Central memory CD8-positive, alpha-beta T cell (primary cell): Measurements from ENCODE around the gene RBKS.

Experiments
- ATAC-seq: fragments of 150-1000 bp; cut with Tn5 transposase; replicated peaks from 2 replicates; pipeline ENCODE4 v1.10.0; 2022; ENCODE audit warnings: mild to moderate bottlenecking, moderate FRiP score, moderate number of reproducible peaks; ENCODE audit not compliant: poor library complexity, severe bottlenecking; ENCODE audit errors: extremely low read depth
- DNase-seq, 2 donors: peaks; one replicate each; pipeline ENCODE4 v3.0.0; 2021; ENCODE audit warnings: low spot score in 2 of 2
- H3K27ac Mint-ChIP-seq: one replicate; pipeline ENCODE4 v1.8.0; 2022; ENCODE audit warnings: low read depth, mild to moderate bottlenecking, moderate library complexity, mixed read lengths
- H3K27me3 Mint-ChIP-seq: one replicate; pipeline ENCODE4 v1.8.0; 2022; ENCODE audit warnings: mixed read lengths
- H3K36me3 Mint-ChIP-seq: one replicate; pipeline ENCODE4 v1.8.0; 2022; ENCODE audit warnings: mild to moderate bottlenecking, moderate library complexity, mixed read lengths; ENCODE audit not compliant: insufficient read depth
- H3K4me1 Mint-ChIP-seq: one replicate; pipeline ENCODE4 v1.8.0; 2022; ENCODE audit warnings: mixed read lengths
- H3K4me3 Mint-ChIP-seq: one replicate; pipeline ENCODE4 v1.8.0; 2022; ENCODE audit warnings: mild to moderate bottlenecking, moderate library complexity, mixed read lengths
- H3K9me3 Mint-ChIP-seq: one replicate; pipeline ENCODE4 v1.8.0; 2022; ENCODE audit warnings: mixed read lengths

The RBKS gene

DNA sequence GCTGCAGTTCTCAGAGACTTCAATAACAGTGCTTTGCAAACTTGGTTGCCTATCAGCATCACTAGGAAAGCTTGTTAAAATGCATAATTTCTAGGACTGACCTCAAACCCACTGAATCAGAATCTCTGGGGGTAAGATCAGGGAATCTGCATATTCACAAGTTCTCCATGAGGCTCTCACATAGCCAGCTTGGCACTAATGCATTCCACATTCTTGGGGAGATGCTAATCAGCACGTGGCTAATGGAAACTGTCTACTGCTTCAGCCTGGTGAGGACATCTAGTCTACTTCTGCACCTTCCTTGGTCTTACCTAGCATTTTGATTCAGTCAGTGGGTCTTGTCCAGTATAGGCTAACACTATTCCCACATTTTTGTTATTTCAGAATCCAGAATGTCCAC, 56.3 kb downstream of the RBKS start:
- H3K4me3 Mint-ChIP-seq = no peak overlapping the region
- H3K36me3 Mint-ChIP-seq = no peaks in the 10 kb centered on the region
- no peak overlapping the region for H3K27ac Mint-ChIP-seq
- ATAC-seq (no peak), DNase-seq (no peak)
- no peaks in the 10 kb centered on the region for H3K9me3 Mint-ChIP-seq
- H3K4me1 Mint-ChIP-seq = no peaks in the 10 kb centered on the region
- H3K27me3 Mint-ChIP-seq = no peaks in the 10 kb centered on the region

DNA sequence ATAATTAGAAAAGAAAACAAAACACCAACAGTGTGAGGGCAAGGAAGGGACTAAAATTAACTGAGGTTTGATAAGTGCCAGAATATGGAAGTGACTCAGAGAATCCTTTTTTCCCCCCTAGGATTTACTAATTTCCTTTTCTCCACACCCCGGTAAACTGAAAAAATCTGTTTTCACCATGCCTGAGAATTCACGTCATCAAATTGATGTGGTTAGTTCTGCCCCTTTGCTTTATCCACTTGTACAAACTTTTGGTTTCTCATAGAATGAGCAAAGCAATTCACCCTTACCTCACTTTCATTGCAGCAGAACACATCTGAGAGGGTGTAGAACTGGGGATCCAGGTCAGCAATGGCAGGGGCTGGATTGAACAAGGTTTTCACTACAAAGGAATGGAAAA, 57.8 kb downstream of the RBKS start:
- H3K27ac Mint-ChIP-seq = no peak overlapping the region
- ATAC-seq = no peak

DNA sequence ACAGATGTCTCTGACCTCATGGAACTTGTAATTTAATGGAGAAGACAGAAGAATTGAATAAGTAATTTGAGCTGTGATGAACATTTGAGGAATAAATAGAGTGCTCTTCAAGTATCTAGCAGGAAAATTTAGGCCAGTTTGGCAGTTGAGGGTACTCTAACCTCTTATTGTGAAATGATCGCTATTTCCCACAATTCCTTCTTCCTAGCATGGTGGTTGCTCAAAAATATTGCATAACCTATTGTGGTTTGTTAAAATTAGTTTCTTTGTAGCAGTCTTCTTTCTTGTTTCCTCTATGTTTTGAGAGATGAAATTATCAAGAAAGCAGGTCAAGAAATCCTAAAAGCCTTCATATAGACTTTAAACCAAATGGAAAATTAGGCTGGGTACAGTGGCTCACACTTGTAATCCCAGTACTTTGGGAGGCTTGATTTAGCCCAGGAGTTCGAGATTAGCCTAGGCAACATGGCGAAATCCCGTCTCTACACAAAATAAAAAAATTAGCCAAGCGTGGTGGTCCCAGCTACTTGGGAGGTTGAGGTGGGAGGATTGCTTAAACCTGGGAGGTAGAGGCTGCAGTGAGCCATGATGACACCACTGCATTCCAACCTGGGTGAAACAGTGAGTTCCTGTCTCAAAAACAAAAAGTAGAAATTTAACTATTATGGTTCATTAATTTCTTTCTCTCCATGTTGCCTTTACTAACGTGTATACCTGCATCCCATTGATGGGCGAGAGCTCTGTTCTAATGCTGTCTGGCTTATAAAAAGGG, 58.7 kb downstream of the RBKS start:
- no peaks in the 10 kb centered on the region for H3K9me3 Mint-ChIP-seq
- no peak for ATAC-seq
- H3K36me3 Mint-ChIP-seq = peaks cover 1% of the 10 kb centered on the region
- H3K27me3 Mint-ChIP-seq = no peaks in the 10 kb centered on the region
- no peak for DNase-seq
- H3K4me1 Mint-ChIP-seq = no peaks in the 10 kb centered on the region
- no peak overlapping the region for H3K27ac Mint-ChIP-seq
- no peak overlapping the region for H3K4me3 Mint-ChIP-seq

More for the DNA sequence above, 57.8 kb downstream of the RBKS start:
- H3K36me3 Mint-ChIP-seq = no peaks in the 10 kb centered on the region
- H3K9me3 Mint-ChIP-seq = no peaks in the 10 kb centered on the region
- DNase-seq = no peak
- no peaks in the 10 kb centered on the region for H3K27me3 Mint-ChIP-seq
- H3K4me3 Mint-ChIP-seq = no peak overlapping the region
- no peaks in the 10 kb centered on the region for H3K4me1 Mint-ChIP-seq

DNA sequence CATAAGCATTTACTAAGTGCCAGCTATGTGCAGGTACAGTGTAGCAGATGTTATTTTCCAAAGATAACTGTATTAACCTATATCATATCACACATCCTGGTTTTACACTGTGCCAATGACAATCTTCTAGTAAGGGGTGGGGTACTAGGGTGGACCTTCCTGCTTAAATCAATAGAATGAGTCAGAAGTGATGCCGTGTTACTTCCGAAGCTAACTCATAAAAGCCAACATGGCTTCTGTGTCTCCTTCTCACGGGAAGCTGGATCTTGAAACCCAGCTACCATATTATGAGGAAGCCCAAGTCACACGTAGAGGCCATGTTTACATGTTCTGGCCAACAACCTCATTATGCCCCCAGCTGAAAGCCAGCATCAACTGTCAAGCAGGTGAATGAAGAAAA, 59.5 kb downstream of the RBKS start:
- no peaks in the 10 kb centered on the region for H3K27me3 Mint-ChIP-seq
- DNase-seq = no peak
- H3K36me3 Mint-ChIP-seq = peaks cover 1% of the 10 kb centered on the region
- H3K27ac Mint-ChIP-seq = no peak overlapping the region
- H3K4me3 Mint-ChIP-seq = no peak overlapping the region
- no peaks in the 10 kb centered on the region for H3K4me1 Mint-ChIP-seq
- no peak for ATAC-seq
- H3K9me3 Mint-ChIP-seq = no peaks in the 10 kb centered on the region

DNA sequence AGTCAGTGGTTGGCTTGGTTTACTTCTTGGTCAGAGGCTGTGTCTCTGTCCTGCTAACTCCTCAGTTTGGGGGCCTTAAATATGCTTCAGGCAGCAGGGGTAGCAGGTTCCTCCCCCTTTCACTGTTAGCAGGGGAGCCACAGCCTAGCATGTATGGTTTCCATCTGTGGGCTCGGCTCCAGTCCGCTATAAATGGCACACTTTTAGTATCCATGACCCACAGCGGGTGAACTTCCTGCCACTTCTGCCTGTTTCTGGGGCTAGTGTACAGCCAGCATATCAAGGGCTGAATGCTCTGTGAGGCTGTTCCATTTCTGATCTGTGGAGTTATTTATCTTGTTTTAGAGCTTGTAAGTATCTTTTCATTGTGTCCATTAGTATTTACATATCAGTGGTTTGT, 60.4 kb downstream of the RBKS start:
- Mint-ChIP-seq H3K36me3 (peaks cover 1% of the 10 kb centered on the region), H3K9me3 (no peaks in the 10 kb centered on the region), H3K4me1 (no peaks in the 10 kb centered on the region), H3K4me3 (no peak overlapping the region), H3K27me3 (no peaks in the 10 kb centered on the region), H3K27ac (no peak overlapping the region)
- DNase-seq (no peak), ATAC-seq (no peak)

DNA sequence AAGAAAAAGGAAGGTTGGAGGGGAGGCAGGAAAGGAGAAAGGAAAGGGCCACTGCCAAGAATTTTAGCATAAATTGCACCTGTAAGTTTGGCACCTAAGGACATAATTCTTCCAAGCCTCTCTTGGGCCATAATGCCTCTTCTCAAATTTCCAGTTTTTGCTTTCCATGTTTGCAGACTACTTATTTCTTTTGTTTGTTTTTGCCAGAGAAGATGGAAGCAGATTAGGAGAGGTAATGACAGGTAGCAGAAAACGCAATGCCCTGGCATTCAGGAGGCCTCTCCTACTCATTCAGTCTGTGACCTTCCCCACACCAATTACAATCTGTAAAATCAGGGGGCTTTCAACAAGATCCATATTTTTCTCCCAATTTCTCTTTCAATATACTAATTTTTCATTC, 61.9 kb downstream of the RBKS start:
- DNase-seq (no peak), ATAC-seq (no peak)
- no peaks in the 10 kb centered on the region for H3K4me1 Mint-ChIP-seq
- no peaks in the 10 kb centered on the region for H3K27me3 Mint-ChIP-seq
- H3K4me3 Mint-ChIP-seq = no peak overlapping the region
- H3K27ac Mint-ChIP-seq = no peak overlapping the region
- H3K36me3 Mint-ChIP-seq = peaks cover 1% of the 10 kb centered on the region
- H3K9me3 Mint-ChIP-seq = peaks cover 11% of the 10 kb centered on the region

DNA sequence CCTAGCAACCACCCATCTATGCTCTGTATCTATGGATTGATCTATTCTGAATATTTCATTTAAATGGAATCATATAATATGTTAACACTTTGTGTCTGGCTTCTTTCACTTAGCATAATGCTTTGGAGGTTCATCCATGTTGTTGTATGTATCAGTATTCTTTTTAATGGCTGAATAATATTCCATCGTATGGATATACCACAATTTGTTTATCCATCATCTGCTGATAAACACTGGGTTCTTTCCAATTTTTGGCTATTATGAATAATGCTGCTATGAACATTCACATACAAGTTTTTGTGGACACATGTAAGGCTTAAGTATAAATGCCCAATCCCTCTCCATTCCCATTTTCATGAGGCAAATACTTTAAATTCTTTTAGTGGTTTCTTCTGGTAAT, 65.8 kb downstream of the RBKS start:
- Mint-ChIP-seq H3K27me3 (no peaks in the 10 kb centered on the region), H3K9me3 (peaks cover 11% of the 10 kb centered on the region), H3K4me1 (no peaks in the 10 kb centered on the region), H3K27ac (no peak overlapping the region), H3K4me3 (no peak overlapping the region), H3K36me3 (peaks cover 1% of the 10 kb centered on the region)
- DNase-seq = no peak
- ATAC-seq = no peak

DNA sequence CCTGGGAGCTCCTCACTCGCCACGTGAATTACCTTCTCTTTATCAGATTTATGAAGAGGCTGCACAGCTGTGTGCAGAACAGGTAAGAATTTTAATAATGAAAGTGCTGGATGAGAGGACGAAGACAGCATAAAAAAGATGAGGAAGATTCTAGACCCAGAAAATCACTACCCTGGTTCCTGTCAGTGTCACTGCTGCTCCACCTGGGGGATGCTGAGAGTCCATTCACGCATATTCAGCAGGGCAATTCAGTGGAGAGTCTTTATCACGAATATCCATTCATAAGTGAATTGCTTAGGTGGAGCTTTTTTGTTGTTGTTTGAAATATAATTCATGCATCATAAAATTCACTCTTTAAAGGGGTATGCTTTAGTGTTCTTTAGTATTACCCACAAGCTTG, 66.6 kb downstream of the RBKS start:
- Mint-ChIP-seq H3K36me3 (peaks cover 1% of the 10 kb centered on the region), H3K27me3 (no peaks in the 10 kb centered on the region), H3K4me3 (no peak overlapping the region), H3K9me3 (peaks cover 11% of the 10 kb centered on the region), H3K4me1 (no peaks in the 10 kb centered on the region), H3K27ac (no peak overlapping the region)
- ATAC-seq = no peak
- DNase-seq = no peak

DNA sequence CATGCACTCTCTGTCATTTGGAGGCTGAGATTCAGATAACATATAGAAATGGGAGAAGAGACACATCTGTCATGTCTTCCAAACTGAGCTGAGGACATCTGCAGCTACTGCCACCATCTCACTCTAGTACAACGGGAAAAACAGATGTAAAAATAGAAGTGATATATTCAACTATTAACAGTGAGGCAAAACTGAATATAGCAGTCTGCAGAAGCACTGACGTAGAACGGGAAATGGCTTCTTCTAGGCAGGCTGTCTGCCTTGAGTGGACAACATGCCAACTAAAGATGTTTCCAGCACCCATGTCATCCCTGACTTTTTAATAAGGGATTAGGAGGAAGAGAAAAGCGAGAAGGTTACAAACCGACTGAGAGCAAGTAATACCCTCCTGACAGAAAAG, 67.1 kb downstream of the RBKS start:
- Mint-ChIP-seq H3K36me3 (peaks cover 1% of the 10 kb centered on the region), H3K9me3 (peaks cover 11% of the 10 kb centered on the region), H3K4me3 (no peak overlapping the region), H3K27me3 (no peaks in the 10 kb centered on the region), H3K4me1 (no peaks in the 10 kb centered on the region), H3K27ac (no peak overlapping the region)
- no peak for DNase-seq
- ATAC-seq = no peak

DNA sequence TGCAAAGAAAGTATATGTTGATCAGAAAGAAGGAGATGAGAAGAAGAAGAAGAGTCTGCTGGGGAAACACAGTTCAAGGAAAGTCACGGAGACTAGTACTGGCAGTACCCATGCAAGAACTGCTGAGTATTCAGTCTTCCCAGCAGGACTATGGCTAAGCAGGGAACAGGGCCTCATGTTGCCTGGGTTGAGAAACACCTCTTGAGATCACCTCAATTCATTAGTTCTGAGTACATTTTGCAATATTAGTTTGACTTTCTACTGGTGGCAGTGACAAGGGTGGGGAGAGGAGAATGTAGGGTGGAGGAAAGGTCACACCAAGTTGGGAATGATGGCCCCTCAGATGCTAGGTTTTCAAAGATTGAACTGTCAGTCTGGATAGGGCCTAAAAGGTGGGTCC, 68.1 kb downstream of the RBKS start:
- H3K4me1 Mint-ChIP-seq = no peaks in the 10 kb centered on the region
- H3K27ac Mint-ChIP-seq = no peak overlapping the region
- H3K9me3 Mint-ChIP-seq = peaks cover 11% of the 10 kb centered on the region
- DNase-seq (no peak), ATAC-seq (no peak)
- peaks cover 1% of the 10 kb centered on the region for H3K36me3 Mint-ChIP-seq
- H3K27me3 Mint-ChIP-seq = no peaks in the 10 kb centered on the region
- no peak overlapping the region for H3K4me3 Mint-ChIP-seq

DNA sequence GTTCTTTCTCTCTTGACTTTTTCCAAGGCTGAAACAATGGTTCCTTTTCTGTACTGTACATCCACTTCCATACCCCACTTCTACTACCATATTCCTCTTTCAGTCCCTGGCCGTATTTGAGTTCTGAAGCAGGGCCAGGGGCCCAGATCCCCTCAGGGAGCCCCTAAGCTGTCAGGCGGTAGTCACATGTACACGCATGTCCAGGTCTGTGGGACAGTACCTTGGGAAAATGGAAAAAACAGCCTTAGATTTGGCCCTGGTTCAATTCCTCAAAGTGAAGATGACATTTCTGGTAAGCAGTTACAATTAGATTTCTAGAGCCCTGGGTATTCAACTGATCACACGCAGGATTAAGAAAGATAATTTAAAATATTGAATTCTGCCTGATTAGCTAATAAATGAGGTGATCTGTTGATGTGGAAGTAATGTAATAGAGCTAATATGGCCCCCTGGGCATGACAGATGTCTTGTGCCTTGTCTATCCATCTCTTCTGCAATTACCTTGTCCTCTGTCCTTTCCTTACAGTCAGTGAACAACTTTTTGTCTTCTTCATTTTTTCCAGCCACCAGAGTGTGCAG, 74.2 kb downstream of the RBKS start:
- no peaks in the 10 kb centered on the region for H3K27me3 Mint-ChIP-seq
- H3K9me3 Mint-ChIP-seq = no peaks in the 10 kb centered on the region
- H3K36me3 Mint-ChIP-seq = no peaks in the 10 kb centered on the region
- H3K27ac Mint-ChIP-seq = no peak overlapping the region
- no peaks in the 10 kb centered on the region for H3K4me1 Mint-ChIP-seq
- H3K4me3 Mint-ChIP-seq = no peak overlapping the region
- no peak for DNase-seq
- ATAC-seq = no peak

DNA sequence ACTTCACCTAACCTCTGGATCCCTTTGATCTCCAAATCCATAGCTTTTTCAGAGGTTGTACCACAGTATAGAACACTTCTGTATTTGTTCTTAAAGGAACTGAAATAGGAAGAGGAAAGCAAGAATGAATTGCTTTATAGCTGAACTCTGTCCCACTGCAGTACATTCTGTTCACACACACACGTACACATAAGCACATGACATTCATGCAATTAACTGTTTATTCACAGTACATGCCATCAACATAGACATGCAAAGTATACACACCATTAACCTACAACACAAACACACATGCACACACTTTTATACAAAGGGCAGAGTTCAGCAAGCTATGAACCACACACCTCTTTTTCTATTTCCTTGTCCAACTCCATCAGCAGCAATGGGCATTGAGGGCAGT, 75.4 kb downstream of the RBKS start:
- no peaks in the 10 kb centered on the region for H3K27me3 Mint-ChIP-seq
- DNase-seq = no peak
- no peaks in the 10 kb centered on the region for H3K9me3 Mint-ChIP-seq
- no peaks in the 10 kb centered on the region for H3K36me3 Mint-ChIP-seq
- H3K4me3 Mint-ChIP-seq = no peak overlapping the region
- H3K27ac Mint-ChIP-seq = no peak overlapping the region
- H3K4me1 Mint-ChIP-seq = no peaks in the 10 kb centered on the region
- no peak for ATAC-seq

DNA sequence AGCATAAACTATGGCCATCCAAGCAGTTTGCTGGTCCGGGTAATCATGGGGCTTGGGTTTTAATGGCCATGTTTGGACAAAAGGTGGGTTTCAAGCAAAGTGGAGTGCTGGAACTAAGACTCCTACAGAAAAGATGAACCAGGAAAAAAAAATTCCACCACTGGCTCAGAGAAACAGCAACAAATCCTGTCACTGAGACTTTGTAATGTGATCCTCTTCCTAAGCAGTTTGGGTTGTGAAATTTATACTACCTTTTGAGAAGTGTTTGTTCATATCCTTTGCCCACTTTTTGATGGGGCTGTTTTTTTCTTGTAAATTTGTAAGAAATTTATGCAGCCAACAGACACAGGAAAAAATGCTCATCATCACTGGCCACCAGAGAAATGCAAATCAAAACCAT, 78.4 kb downstream of the RBKS start:
- no peaks in the 10 kb centered on the region for H3K27me3 Mint-ChIP-seq
- no peak overlapping the region for H3K4me3 Mint-ChIP-seq
- no peaks in the 10 kb centered on the region for H3K4me1 Mint-ChIP-seq
- H3K9me3 Mint-ChIP-seq = no peaks in the 10 kb centered on the region
- H3K36me3 Mint-ChIP-seq = no peaks in the 10 kb centered on the region
- H3K27ac Mint-ChIP-seq = no peak overlapping the region
- ATAC-seq = no peak
- DNase-seq = no peak
